ENCODE results near the gene HNF4A. TPM values are rescaled to one million over a fixed set of nuclear protein-coding genes. Genes with fewer than 3 reads are reported as not detected.

Gene HNF4A
- total and polyA plus RNA-seq, 2 of the 13 experiments (the other 11 are each of a cell fraction or from before 2014, with no cell fraction given) = 80.9 to 169 TPM

DNA sequence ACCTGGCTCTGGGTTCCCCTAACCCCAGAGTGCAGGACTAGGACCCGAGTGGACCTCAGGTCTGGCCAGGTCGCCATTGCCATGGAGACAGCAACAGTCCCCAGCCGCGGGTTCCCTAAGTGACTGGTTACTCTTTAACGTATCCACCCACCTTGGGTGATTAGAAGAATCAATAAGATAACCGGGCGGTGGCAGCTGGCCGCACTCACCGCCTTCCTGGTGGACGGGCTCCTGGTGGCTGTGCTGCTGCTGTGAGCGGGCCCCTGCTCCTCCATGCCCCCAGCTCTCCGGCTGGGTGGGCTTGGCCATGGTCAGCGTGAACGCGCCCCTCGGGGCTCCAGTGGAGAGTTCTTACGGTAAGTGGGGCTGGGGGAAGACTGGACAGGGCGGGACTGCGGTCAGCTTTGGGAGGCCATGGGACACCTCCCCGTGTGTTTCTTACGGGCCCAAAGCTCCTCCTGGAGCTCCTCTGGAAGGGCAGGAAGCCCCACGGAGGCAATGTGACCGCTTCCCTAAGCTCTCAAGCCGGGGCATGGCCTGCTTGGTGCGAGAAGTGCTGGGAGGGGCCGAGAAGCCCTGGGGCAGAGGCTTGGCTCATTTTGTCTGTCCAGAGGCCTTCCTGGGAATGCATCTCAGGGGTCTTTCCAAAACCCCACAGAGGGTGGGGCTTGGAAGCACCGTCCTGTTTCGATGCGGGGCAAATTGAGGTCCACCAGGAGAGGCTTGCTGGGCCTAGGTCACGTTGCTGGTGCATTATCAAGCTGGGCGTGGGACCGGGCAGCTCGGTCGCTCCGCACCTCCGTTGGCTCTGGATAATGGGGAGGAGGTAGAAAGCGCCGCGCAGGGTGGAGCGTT is at the start of gene HNF4A (continued):
- TF ChIP-seq, protein P1, sequence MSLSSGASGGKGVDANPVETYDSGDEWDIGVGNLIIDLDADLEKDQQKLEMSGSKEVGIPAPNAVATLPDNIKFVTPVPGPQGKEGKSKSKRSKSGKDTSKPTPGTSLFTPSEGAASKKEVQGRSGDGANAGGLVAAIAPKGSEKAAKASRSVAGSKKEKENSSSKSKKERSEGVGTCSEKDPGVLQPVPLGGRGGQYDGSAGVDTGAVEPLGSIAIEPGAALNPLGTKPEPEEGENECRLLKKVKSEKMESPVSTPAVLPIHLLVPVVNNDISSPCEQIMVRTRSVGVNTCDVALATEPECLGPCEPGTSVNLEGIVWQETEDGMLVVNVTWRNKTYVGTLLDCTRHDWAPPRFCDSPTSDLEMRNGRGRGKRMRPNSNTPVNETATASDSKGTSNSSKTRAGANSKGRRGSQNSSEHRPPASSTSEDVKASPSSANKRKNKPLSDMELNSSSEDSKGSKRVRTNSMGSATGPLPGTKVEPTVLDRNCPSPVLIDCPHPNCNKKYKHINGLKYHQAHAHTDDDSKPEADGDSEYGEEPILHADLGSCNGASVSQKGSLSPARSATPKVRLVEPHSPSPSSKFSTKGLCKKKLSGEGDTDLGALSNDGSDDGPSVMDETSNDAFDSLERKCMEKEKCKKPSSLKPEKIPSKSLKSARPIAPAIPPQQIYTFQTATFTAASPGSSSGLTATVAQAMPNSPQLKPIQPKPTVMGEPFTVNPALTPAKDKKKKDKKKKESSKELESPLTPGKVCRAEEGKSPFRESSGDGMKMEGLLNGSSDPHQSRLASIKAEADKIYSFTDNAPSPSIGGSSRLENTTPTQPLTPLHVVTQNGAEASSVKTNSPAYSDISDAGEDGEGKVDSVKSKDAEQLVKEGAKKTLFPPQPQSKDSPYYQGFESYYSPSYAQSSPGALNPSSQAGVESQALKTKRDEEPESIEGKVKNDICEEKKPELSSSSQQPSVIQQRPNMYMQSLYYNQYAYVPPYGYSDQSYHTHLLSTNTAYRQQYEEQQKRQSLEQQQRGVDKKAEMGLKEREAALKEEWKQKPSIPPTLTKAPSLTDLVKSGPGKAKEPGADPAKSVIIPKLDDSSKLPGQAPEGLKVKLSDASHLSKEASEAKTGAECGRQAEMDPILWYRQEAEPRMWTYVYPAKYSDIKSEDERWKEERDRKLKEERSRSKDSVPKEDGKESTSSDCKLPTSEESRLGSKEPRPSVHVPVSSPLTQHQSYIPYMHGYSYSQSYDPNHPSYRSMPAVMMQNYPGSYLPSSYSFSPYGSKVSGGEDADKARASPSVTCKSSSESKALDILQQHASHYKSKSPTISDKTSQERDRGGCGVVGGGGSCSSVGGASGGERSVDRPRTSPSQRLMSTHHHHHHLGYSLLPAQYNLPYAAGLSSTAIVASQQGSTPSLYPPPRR (CRISPR knock-in tag; IDR thresholded peaks at IDR 0.05; ENCODE audit: borderline replicate concordance) = peak; percentile 89
- TF ChIP-seq TCF7L2 (IDR thresholded peaks at IDR 0.05; ENCODE audit: low read depth, low read length) (no peak), CHD4 (IDR thresholded peaks at IDR 0.05; ENCODE audit: borderline replicate concordance, low read length) (no peak), MTA3 (CRISPR knock-in tag; IDR thresholded peaks at IDR 0.05) (no peak), MEF2D (CRISPR knock-in tag; IDR thresholded peaks at IDR 0.05) (peak; percentile 52; the same call in 1 of the 2 replicates), SRSF4 (IDR thresholded peaks at IDR 0.05; ENCODE audit: low read depth, low read length, poor library complexity, severe bottlenecking) (no peak), HMG20B (CRISPR knock-in tag; conservative IDR thresholded peaks at IDR 0.05) (0 out of 2 replicates have a peak, but pooled peaks have one; percentile 3), ZSCAN25 (CRISPR knock-in tag; IDR thresholded peaks at IDR 0.05) (peak; percentile 79), GTF2F1 (IDR thresholded peaks at IDR 0.05; ENCODE audit: low read length) (no peak), U2AF1 (optimal IDR thresholded peaks at IDR 0.05; ENCODE audit: low read depth, low read length) (peak; percentile 93), ZNF207 (IDR thresholded peaks at IDR 0.05; ENCODE audit: borderline replicate concordance) (no peak), ZNF572 (CRISPR knock-in tag; IDR thresholded peaks at IDR 0.05) (no peak), KDM4B (CRISPR knock-in tag; IDR thresholded peaks at IDR 0.05) (peak; percentile 69), MTA1 (CRISPR knock-in tag; IDR thresholded peaks at IDR 0.05; ENCODE audit: borderline replicate concordance) (peak; percentile 98), ZNF264 (CRISPR knock-in tag; IDR thresholded peaks at IDR 0.05) (peak; percentile 96), SIN3A (IDR thresholded peaks at IDR 0.05; ENCODE audit: borderline replicate concordance, low read depth, low read length) (peak; percentile 93; the same call in 1 of the 2 replicates), ZNF768 (CRISPR knock-in tag; IDR thresholded peaks at IDR 0.05) (peak; percentile 78), HOXA7 (CRISPR knock-in tag; IDR thresholded peaks at IDR 0.05) (no peak), POGZ (CRISPR knock-in tag; IDR thresholded peaks at IDR 0.05) (0 out of 2 replicates have a peak, but pooled peaks have one; percentile 14), TP53 (CRISPR knock-in tag; conservative IDR thresholded peaks at IDR 0.05) (peak; percentile 92), NCOA2 (CRISPR knock-in tag; IDR thresholded peaks at IDR 0.05) (peak; percentile 68; the same call in 1 of the 2 replicates)
- TF ChIP-seq, protein P2, sequence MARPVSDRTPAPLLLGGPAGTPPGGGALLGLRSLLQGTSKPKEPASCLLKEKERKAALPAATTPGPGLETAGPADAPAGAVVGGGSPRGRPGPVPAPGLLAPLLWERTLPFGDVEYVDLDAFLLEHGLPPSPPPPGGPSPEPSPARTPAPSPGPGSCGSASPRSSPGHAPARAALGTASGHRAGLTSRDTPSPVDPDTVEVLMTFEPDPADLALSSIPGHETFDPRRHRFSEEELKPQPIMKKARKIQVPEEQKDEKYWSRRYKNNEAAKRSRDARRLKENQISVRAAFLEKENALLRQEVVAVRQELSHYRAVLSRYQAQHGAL (CRISPR knock-in tag; IDR thresholded peaks at IDR 0.05; ENCODE audit: not compliant biosample characterization) = no peak
- TF ChIP-seq, protein P3, sequence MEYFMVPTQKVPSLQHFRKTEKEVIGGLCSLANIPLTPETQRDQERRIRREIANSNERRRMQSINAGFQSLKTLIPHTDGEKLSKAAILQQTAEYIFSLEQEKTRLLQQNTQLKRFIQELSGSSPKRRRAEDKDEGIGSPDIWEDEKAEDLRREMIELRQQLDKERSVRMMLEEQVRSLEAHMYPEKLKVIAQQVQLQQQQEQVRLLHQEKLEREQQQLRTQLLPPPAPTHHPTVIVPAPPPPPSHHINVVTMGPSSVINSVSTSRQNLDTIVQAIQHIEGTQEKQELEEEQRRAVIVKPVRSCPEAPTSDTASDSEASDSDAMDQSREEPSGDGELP (IDR thresholded peaks at IDR 0.05; ENCODE audit: borderline replicate concordance, low read depth) = peak; percentile 96
- TF ChIP-seq, protein P4, sequence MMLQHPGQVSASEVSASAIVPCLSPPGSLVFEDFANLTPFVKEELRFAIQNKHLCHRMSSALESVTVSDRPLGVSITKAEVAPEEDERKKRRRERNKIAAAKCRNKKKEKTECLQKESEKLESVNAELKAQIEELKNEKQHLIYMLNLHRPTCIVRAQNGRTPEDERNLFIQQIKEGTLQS (CRISPR knock-in tag; IDR thresholded peaks at IDR 0.05) = 0 out of 2 replicates have a peak, but pooled peaks have one; percentile 15
